HUDEP-2 (cell line): Measurements from ENCODE around the gene SLC10A1.

Source experiments
- DNase-seq, 76 experiments: peaks; one replicate each; lab custom pipeline; 2025; ENCODE audit not compliant: unreplicated experiment in 76 of 76; lab: John Stamatoyannopoulos, UW

SLC10A1 gene

DNA sequence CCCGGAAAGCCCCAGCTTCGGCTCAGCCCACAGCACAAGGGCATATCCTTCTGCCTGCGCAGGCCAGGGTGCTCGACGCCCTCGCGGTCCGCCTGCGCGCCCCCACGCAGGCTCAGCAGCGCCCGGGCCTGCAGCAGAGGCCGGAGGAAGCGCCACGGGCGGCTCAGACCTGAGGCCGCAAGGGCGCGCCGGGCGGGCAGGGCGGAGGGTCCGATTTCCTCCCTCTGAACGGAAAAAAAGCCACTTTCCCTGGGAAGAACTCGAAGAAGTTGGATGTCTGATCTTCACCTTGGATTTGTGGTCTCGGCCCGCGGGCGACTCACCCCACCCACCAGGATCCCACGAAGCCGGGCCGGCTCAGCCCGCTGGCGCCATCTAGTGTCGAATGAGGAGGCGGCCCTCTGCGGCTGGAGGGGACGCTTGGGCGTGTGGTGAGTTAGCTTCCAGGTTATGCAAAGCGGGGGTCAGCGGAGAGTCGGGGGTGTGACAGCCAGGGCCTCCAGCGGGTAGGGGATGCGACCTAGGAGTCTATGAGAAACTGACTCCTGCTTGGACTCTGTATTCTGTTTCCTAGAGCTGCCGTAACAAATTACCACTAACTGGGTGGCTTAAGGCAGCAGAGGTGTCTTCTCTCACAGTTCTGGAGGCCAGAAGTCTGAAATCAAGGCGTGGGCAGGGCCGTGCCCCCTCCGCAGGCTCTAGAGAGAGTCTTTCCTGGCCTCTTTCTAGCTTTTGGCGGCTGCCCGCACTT is 70.1 kb downstream of the SLC10A1 start:
- DNase-seq, result peak in 65 of 76 experiments; percentile 1 to 81 (median 58)
